Measurements from ENCODE around the gene JUND. TPM values are rescaled to one million over a fixed set of nuclear protein-coding genes. Genes with fewer than 3 reads are reported as not detected.

JUND gene
- 31.6 to 58.0 TPM (median 53.5 TPM) in 5 replicates for total RNA-seq (2022; extraction: Qiagen RNA extraction; ENCODE audit: low read depth)

DNA sequence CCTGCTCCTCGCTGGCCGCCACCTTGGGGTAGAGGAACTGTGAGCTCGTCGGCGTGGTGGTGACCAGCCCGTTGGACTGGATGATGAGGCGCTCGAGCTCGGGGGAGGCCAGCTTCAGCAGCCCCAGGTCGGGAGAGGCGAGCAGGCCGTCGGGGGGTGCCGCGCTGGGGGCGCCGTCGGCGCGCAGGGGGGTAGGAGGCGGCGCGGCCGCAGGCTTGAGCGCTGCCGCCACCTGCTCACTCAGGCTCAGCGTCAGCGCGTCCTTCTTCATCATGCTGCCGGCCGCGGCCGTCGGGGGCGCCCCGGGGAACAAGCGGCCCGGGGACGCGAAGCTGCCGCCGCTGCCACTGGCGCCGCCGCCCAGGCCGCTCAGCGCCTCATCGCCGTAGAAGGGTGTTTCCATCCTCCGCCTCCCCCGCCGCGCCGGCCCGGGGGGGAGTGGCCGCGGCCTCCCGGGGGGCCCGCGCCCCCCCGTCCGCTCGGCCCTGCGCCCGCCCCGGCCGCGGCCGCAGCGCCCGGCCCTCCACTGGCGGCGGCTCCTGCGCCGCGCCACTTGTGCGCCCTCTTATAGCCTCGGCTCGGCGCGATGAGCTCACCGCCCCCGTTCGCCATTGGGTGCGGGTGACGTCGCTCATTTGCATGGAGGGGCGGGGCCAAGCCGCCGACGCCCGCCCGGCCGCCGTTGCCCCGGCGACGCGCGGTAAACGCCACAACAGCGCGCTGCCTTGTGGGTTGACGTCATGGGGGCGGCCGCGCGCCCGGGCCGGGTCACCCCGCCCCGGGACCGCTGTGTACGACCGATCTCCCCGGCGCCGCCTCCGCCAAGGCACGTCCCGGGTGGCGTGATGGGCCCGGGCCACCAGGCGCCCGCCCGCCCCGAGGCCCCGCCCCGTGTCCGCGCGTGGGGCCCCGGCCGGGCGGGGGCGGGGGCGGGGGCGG lies at the start of gene JUND:
Gene JUND (minus strand): TSS at position 541 of the 939 bp plus-strand sequence. CDS start 138 bp downstream, at position 403.

DNA sequence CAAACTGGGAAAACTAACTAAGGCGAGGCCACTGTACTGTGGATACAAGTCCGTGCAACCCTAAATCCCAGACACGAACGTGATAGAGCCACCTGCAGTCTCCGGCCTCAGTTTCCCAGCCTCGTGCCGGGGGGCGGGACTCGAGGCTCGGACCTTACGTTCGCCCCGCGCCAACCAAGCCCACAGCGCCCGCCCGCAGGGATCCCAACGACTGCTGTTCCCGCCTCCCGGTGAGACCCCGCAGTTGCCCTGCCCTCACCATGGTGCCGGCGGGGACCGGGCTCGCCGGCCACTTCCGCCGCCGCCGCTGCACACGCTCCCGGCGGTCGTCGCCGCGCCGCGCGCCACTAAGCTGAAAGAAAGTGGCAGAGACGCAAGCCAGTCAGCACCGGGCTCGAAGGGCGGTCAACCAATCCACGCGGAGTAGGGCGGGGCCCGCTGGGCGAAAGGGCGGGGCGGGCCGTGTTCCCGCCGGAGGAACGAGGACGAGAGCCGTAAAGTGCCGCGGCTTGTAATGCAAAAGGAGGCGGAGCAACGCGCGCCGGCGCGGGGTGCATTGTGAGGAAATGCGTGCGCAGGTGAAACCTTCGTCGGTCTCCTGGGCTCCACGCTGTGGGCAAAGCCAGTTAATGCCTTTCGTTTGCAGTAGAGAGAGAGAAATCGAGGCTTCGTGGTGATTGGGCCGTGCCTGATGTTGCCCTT lies 41.5 kb upstream of the JUND start, which contains the start of gene LSM4:
Gene LSM4 (minus strand): TSS at position 318 of the 702 bp plus-strand sequence. CDS start 56 bp downstream, at position 262.

GRCh38 chr19:18274219-18274780 lies 7.1 kb downstream of the JUND start, which contains the start of gene IQCN:
Gene IQCN, minus strand, starts transcription at chr19:18274452. Its CDS starts 4,974 bp downstream, at chr19:18269478.

Other genes with a start within 250 kb of the JUND start
- not detected in 5 replicates for gene IL12RB1, start 194.7 kb downstream of the JUND start, total RNA-seq (2022; extraction: Qiagen RNA extraction; ENCODE audit: low read depth)
- gene MAST3, start 183.8 kb downstream of the JUND start, total RNA-seq (2022; extraction: Qiagen RNA extraction; ENCODE audit: low read depth) = 1.6 to 2.0 TPM (median 1.9 TPM) in 5 replicates
- gene PIK3R2, start 128.5 kb downstream of the JUND start, total RNA-seq (2022; extraction: Qiagen RNA extraction; ENCODE audit: low read depth) = 2.1 to 13.4 TPM (median 10.4 TPM) in 5 replicates
- 10.5 to 19.6 TPM (median 14.6 TPM) in 5 replicates for gene IFI30, start 107.8 kb downstream of the JUND start, total RNA-seq (2022; extraction: Qiagen RNA extraction; ENCODE audit: low read depth)
- gene MPV17L2, start 88.4 kb downstream of the JUND start, total RNA-seq (2022; extraction: Qiagen RNA extraction; ENCODE audit: low read depth) = 10.0 to 12.6 TPM (median 11.2 TPM) in 5 replicates
- 0.55 to 1.1 TPM (median 0.61 TPM) in 5 replicates for gene RAB3A, start 77.6 kb downstream of the JUND start, total RNA-seq (2022; extraction: Qiagen RNA extraction; ENCODE audit: low read depth)
- gene PDE4C, start 55.2 kb downstream of the JUND start, total RNA-seq (2022; extraction: Qiagen RNA extraction; ENCODE audit: low read depth) = 0.22 to 0.47 TPM (median 0.38 TPM) in 5 replicates
- 0.53 to 0.99 TPM (median 0.70 TPM) in 5 replicates for gene IQCN, start 7.2 kb downstream of the JUND start, total RNA-seq (2022; extraction: Qiagen RNA extraction; ENCODE audit: low read depth)
- gene LSM4, start 41.5 kb upstream of the JUND start, total RNA-seq (2022; extraction: Qiagen RNA extraction; ENCODE audit: low read depth) = 212 to 250 TPM (median 232 TPM) in 5 replicates
- 1.8 to 3.6 TPM (median 2.7 TPM) in 5 replicates for gene PGPEP1, start 59.0 kb upstream of the JUND start, total RNA-seq (2022; extraction: Qiagen RNA extraction; ENCODE audit: low read depth)
- 20.9 to 43.1 TPM (median 31.3 TPM) in 5 replicates for gene GDF15, start 104.5 kb upstream of the JUND start, total RNA-seq (2022; extraction: Qiagen RNA extraction; ENCODE audit: low read depth)
- gene LRRC25, start 116.0 kb upstream of the JUND start, total RNA-seq (2022; extraction: Qiagen RNA extraction; ENCODE audit: low read depth) = not detected in 5 replicates
- 30.1 to 52.2 TPM (median 50.3 TPM) in 5 replicates for gene SSBP4, start 137.8 kb upstream of the JUND start, total RNA-seq (2022; extraction: Qiagen RNA extraction; ENCODE audit: low read depth)
- 30.3 to 46.1 TPM (median 41.6 TPM) in 5 replicates for gene ISYNA1, start 156.5 kb upstream of the JUND start, total RNA-seq (2022; extraction: Qiagen RNA extraction; ENCODE audit: low read depth)
- 4.1 to 5.6 TPM (median 5.1 TPM) in 5 replicates for gene ELL, start 240.4 kb upstream of the JUND start, total RNA-seq (2022; extraction: Qiagen RNA extraction; ENCODE audit: low read depth)

Measured in A549 treated with GW870086 at 1 μM for 4 hours (cell line).